DMS114 treated with DMSO at 0.1 percent for 48 hours (cell line): ENCODE measurements around the gene DNAJB5.

Source experiments
- DNase-seq: peaks from one replicate; lab custom pipeline; 2025; ENCODE audit not compliant: unreplicated experiment; lab: John Stamatoyannopoulos, UW

The DNAJB5 gene

DNA sequence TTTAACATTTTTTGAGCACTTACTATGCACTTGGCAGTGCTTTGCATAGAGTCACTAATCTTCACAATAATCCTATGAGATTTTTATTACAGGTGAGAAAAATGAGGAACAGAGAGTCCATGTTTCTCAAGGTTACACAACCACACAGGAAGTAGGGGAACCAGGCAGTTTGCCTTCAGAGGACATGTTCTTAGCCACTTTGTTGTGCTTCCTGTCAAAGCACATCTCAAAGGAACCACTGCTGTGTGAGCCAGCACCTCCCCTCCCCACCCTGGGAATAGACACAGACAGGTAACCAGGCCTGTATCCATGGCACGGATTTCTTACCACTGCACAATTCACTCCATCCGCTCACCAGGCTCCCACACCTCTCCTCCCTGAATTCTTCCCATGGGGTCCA lies 6.3 kb upstream of the DNAJB5 start:
- DNase-seq = no peak

DNA sequence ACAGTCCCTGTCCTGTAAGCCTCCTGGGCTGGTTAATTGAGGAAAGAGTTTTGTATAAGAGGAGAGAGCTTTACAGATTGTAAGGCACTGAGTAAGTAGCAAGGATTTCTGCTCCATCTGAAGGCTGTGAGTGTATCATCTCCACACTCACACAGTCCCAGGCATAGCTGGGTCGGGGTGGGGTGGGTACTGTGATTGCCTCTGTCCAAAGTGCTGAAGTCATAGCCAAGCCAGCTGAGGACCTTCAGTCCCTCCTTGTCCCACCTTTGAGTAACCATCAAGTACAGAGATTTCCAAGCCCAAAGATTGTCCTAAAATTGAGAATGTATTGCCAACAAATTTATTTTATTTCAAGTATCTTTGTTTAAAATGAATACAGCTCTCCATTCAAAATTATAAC lies 5.5 kb upstream of the DNAJB5 start:
- no peak for DNase-seq

DNA sequence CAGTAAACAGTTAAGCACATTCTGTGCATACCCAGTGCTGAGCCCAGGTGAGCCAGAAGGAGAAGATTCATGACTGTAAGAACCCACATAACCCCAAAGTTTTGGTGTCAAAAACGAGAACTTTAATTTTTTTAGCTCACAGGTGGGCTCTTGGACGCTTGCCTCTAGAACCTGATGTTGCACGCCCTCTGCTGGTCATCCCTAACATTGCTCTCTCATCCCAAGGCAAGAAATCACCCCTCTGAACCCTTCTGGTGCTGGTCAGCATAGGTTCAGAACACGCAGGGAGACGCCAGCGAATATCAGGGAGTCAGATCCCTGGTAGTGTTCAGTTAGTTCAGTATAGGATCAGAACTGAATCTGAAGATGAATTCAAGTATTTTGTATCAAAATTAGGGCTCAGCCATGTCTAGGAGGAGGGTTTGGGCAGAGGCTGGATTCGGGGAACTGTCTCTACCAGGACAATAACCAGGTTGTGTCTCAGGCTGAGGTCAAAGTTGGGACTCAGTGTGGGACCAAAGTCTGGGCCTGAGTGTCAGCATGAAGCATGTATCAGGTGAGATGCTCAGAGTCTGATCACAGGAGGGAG lies 4.1 kb upstream of the DNAJB5 start:
- DNase-seq = peak; percentile 64

DNA sequence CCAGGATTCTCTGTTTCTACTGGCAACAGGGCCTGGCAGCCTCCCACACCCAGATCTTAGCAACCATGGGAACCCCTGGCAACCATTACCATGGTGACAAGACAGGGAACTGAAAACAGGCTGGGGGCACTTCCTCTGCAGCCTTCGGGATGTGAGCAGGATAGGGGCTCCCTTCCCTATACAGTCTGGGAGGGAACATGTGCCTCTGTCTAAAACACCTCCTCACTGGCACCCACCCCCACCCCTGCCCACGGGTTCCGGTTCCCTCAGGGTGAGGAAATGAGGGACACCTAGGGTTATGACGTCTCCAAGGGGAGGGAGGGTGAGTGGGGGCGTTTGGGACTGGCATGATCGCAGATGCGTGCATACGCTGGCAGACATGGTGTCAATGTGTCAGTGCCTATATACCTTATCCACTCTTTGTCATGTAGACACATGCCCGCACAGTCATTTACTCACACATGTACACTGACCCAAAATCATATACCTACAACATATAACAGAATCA lies 3.0 kb upstream of the DNAJB5 start:
- DNase-seq = no peak

DNA sequence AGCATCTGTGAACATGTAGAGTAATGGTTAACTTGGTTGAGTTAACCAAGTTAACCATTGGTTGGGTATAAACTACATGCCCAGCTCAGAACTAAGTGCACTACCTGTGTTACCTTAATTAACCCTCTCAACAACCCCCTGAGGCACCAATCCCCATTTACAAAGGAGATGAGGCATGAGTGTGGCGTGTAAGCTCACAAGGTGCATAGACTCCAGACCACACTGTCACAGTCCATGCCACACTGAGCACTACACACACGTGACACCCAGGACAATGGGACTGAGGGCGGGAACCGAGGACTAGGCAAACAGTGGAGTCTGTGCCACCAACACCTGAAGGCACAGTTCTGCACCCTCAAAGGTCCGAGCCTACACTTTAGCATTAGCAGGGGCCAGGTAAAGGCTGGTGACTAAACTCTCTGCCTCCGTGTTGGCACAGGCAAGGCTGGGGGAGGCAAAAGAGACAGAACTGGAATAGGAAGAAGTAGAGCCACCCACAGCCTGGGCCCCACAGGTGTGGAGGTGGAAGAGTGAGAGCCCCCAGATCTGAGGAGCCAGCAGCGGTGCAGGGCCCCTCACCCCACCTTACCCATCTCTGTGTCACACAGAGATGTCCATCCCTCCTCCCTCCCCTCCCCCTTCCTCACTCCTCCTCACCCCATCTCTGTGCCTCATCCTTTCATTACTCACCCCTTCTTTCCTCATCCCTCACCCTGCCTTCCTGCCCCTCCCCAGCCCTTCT lies 2.2 kb upstream of the DNAJB5 start:
- no peak for DNase-seq

DNA sequence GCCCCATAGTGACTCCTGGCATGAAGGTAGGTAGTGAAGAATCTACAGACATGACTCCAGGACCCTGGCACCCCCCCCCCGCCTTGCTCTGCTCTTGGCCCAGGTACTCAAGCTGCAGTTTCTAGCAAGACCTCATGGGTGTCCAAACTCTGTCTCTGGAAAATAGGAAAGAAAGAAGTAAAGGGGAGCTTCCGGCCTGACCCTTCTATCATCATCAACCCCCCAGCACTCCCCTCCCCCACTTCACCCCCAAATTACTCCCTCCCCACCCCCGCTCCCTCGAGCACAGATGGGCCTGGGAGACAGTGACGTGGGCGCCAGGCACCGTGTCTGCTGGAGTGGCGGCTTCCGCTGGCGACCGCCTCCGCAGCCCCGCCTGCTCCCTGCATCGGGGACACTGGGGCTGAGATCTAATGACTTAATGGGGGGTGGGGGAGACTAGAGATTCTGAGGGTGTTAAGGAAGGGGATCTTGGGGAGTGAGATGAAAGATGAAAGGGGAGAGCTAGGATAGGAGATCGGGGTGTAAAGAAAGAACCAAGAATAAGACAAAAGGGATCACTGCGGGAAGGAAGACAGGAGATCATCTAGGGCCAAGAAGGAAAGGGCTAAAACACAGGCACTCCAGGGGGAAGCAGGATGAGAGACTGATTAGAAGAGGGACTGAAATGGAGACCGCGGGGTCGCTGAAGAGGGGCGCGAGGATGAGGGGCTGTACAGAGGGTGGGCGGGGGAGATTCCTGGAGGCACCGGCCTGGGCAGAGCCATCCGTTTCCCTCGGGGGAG lies 1.1 kb upstream of the DNAJB5 start:
- no peak for DNase-seq

DNA sequence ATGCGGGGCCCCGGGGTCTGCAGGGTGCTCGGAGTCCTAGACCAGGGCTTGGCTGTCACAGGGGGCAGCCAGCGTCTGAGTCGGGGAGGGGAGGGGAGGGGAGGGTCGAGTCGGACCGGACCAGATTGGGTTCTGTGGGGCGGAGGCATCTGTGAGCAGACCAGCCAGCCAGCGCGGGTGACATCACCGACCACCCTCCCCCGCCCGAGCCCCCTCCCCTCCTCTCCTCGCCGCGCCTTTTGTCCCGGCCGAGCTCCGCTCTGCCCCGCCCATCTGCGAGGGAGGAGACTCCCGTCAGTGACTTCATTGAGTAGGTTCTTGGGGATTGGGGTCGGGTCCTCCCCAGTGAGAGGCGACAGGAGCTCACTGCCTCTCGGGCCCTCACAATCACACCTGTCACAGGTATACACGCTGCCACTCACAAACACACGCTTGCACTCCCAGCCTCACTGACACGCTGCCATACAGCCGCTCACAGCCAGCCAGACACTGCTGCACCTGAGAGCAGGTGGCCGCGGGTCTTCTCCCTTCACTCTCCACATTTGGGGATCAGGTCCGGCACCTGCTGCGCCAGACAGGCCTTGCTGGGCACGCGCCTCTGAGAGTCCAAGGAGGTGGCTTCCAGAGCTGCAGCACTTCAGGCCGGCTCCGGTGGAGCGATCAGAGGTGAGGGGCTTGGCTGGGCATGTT lies 546 bp downstream of the DNAJB5 start:
- DNase-seq = peak; percentile 5

DNA sequence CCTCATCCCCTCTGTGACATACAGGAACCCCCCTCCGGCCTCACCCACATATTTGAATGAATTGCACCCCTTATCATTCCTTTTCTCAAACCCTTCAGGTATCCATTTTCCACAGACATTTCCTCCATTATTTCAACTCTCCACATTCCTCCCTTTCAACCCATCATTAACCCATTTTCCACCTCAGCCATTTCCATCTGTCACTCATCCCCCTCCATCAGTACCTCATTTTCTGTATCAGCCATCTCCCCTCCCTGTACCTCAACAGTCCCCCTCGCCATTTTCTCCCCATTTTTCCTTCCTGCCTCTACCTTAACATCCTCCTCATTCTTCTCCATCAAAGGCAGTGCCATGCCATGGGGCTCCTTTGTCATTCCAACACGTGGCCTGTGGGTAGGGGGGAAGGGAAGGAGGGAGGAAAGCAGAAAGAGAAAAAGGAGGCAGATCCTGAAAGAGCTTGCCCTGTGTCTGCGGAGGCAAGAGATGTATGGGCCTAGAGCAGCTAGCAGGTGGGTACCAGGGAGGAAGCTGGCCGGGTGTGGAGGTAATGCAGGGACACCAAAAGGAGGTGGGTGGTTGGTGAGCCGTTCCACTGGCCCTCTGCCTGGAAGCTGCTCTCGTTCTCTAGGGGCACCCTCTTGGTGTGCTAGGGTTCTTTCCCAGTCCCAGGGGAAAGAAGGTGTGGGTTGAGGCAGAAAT lies 1.5 kb downstream of the DNAJB5 start:
- DNase-seq = no peak

DNA sequence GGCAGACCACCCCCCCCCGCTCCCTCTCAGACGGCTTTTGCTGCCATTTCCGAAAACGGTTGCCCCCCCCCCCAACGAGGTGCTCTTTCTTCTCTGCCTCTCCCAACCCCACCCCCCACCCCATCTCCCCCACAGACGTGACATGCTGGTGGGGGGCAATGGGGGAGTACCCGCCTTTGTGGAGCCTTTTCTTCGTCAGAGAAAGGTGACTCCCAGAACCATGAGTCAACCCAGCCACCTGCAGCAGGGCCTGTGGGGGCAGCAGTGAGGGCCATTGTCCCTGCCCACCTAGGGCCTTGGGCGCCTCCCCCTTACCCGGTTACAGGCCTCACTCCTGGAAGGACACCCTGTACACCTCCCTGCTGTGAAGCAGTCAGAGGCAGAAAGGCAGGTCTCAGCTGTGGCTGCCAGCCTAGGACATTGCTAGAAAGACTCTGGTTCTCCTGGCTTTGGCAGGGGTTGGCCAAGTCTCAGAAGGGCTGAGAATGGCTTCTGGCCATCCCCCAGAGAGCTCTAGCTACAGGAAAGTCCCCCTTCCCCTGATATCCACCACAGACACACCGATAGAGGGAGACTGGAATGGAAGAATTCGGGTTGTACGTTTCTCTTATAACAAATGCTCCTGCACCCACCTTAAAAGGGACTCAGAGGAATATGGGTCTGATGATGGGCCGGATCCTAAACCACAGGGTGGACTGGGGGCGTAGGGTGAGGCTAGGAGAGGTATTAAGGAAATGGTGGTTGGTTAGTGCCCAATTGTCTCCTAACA lies 2.2 kb downstream of the DNAJB5 start:
- DNase-seq = no peak

DNA sequence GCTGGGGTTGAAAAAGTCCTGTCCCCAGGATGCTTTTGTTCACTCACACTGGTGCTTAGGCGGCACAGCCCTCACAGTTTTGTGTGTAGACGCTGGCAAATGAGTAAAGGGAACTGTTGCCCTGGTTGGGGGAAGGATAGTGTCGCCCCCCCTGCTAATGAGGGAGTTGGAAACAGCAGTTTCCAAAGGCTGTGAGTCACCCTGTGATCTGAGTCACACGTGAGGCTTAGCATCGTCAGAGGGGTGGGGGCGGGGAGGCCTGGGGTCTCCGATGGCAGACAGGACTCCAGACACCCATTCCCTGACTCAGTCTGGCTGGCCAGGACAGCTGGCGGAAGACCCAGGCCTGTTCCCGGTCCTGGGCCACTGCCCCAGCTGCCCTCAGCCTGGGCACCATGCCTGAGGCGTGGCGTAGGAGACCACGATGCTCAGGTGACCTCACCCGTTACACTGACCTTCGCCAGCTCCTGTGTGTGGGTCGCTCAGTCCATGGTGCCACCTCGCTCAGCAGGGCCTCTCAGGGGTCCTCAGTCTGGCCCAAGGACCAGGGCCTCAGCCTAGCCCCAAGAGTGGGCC lies 2.9 kb downstream of the DNAJB5 start:
- DNase-seq = no peak

DNA sequence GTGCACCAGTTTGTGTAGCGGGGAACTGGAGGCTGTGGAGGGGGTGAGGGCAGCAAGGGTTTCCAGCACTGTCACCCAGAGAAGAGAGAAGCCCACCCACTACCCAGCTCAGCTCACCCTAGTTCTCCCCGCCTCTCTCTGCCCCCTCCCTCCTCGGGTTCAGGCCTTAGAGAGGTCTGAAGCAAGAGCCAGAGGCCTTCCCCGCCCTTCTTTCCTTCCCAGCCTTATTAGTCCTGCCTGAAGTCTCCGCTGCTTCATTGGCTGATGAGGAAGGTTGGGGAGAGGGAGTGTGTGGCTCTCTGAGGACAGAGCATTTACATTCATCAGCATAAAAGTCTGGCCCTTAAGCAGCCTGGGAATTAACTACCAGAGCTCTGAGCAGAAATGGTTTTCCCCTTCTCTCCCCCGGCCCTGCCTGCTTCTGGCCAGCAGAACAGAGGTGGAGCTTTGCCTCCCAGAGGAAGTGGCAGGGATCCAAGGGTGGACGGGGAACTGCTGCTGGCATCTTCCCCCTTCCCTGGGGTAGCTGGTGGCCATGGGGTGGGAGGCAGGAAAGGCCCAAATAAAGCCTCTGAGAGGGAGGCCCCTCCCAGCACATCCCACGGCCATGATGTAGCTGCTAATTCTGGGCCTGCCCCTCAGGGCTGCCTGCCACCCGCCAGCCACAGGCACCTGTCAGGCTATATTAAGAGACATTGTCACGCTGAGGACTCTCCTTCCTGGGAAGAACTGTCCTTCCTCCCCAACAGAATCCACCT lies 4.1 kb downstream of the DNAJB5 start:
- DNase-seq = no peak

DNA sequence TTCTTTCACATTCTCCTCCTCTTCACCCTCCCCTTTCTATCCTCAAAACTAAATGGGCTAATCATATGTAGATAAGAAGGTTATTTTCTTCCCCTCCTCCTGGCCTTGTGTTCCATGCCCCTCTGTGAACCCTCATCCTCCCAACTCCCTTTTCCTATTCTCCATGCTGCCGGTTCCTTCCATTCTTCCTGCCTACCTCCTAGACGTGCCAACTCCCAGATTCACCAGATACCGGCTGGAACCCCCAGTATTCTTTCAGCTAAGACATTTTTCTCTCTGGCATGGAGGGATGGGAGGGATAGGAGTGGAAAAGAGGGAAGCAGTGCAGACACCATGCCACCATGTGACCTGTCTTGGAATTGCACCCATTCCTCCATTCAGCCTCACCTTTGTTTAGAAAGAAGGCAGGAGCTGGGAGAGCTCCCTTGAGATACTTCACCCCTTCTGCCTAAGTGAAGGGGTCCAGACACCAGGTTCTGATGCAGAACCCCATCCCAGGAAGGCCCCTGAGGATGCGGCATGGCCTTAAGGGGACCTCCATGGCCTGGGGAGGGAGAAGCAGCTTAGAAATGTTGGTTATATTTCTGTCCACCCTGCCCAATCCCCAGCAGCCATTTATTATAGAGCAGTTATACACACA lies 4.8 kb downstream of the DNAJB5 start:
- DNase-seq = peak; percentile 11

DNA sequence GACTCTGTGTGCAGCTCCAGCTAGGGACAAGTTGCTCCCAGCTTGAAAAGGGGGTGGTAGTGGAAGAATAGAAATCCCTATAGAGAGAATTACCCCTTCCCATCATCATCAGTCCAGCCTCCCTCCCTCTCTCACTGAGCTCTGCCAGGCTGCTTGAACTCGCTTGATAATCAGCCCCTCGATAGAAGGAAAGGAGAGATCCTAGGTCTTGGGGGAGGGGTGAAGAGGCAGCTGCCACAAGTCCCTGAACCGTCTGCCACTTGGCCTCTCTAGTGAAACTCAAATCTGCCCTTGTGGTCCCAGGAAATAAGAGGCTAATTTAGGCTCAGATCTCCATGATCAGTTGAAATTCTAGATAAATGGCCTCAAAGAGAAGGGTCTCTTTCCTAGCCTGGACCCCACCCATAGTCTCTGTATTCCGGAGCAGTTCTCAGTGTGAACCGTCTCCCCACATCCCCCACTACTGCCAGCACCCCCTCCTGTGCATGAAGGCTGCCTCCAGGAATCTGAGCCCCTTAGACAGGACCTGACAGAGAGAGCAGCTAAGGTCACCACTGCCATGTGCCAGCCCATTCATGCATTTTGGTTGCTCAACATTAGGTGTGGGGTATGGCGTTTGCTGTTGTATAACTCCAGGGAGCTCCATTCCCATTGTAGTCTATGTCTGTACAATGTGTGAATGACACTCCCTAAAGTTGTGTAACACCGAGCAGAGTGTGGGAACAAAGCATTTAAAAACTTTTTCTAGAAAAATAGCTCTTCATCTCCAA lies 5.5 kb downstream of the DNAJB5 start:
- no peak for DNase-seq

DNA sequence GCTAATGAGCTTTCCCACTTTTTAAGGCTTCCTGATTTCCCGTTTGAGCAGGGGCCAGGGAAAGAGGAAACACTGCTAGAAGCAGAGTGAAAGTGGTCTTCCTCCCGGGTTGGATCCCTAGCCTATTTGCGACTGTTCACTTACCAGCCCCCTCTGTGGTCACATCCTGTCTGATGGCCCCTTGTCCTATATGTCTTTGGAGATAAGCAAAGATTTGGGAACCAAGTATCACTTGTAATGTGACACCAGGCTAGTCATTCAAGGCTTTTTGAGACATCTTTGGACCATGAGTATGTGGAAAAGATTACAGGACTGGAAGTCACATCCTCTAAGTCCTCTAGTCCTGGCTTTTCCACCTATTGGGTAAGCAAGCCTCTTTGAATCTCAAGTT lies 6.1 kb downstream of the DNAJB5 start:
- no peak for DNase-seq

DNA sequence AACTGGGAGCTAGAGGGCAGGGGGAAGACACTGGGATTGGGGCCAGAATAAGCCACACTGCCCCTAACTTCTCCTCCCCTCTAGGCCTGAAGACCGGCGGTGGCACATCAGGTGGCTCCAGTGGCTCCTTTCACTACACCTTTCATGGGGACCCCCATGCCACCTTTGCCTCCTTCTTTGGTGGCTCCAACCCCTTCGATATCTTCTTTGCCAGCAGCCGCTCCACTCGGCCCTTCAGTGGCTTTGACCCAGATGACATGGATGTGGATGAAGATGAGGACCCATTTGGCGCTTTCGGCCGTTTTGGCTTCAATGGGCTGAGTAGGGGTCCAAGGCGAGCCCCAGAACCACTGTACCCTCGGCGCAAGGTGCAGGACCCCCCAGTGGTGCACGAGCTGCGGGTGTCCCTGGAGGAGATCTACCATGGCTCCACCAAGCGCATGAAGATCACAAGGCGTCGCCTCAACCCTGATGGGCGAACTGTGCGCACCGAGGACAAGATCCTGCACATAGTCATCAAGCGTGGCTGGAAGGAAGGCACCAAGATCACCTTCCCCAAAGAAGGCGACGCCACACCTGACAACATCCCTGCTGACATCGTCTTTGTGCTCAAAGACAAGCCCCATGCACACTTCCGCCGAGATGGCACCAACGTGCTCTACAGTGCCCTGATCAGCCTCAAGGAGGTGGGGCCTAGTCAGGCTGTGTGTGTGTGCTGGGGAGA lies 6.8 kb downstream of the DNAJB5 start:
- no peak for DNase-seq

DNA sequence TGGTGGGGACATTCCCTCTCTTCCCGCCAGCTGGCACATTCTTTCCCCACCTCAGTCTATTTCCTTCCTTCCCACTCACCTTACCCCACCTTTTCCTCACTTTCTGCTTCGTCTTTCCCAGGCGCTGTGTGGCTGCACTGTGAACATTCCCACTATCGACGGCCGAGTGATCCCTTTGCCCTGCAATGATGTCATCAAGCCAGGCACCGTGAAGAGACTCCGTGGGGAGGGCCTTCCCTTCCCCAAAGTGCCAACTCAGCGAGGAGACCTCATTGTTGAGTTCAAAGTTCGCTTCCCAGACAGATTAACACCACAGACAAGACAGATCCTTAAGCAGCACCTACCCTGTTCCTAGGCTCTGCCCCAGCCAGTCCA lies 7.3 kb downstream of the DNAJB5 start:
- no peak for DNase-seq

DNA sequence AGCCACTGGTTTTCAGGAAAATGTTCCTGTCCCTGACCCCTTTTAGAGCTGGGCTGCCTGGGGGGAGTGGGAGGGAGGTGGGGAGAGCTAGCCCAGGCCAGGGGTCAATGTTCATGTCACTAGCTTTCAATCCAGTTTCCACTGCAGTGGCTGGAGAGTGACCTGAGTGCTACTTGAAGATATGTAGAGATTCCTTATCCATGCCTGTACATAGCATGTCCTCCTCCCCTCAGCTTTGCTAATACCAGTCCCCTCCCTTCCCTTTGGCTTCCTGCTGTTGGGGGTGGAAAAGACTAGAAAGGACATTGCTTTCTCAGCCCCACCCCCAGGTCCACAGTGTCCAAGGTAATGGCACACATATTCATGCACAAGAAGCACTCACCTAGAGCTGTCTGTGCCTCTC lies 7.8 kb downstream of the DNAJB5 start:
- DNase-seq = no peak
